Measurements from ENCODE around the gene SLC35F3.

GRCh38 chr1:234238060-234238459 lies 333.6 kb downstream of the SLC35F3 start:
- no peak for TF ChIP-seq REST (IDR thresholded peaks at IDR 0.05; ENCODE audit: insufficient read depth in 1 of 2, low read depth in 2 of 2, low read length in 2 of 2)
- TF ChIP-seq POLR2AphosphoS5 (IDR thresholded peaks at IDR 0.05; ENCODE audit: low read depth, low read length): no peak
- TF ChIP-seq TAF1 (IDR thresholded peaks at IDR 0.05; ENCODE audit: borderline replicate concordance, insufficient read depth, low read length): no peak
- no peak for TF ChIP-seq SIN3A (IDR thresholded peaks at IDR 0.05; ENCODE audit: borderline replicate concordance, insufficient read depth, low read length)
- TF ChIP-seq FOXP2 (optimal IDR thresholded peaks at IDR 0.05; ENCODE audit: borderline replicate concordance, extremely low read depth, extremely low read length, insufficient read depth): no peak

Measured in PFSK-1 (cell line).